ENCODE results near the gene AKNAD1. TPM values are rescaled to one million over a fixed set of nuclear protein-coding genes. Genes with fewer than 3 reads are reported as not detected.

AKNAD1 gene
- total RNA-seq, 1 donor from 2014 or later: 0.70 TPM

DNA sequence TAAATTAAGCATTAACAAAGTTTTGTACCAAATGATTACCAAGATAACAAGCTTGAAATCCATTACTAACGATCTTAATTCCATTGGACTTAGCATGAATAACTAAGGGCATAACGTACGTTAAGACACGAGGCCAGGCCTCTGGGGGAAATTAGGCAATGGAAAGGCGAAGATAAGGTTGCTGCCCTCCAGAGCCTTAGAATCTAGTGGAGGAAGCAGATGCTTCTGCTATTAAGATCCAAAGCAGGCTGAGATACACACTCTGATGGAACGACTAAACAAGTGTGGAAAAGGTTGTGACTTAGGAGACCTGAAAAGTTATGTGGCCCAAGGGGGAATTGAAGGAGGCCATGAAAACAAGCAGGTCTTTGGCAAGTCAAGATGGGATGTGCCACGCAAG is 6.0 kb downstream of the AKNAD1 start:
- no peak for TF ChIP-seq CTCF (IDR thresholded peaks at IDR 0.05)
- Mint-ChIP-seq H3K4me3 (ENCODE audit: unreplicated experiment) (no peak overlapping the region), H3K27ac (ENCODE audit: unreplicated experiment) (no peak overlapping the region), H3K4me1 (ENCODE audit: unreplicated experiment) (peaks cover 28% of the 10 kb centered on the region), H3K36me3 (ENCODE audit: unreplicated experiment) (no peaks in the 10 kb centered on the region), H3K9me3 (ENCODE audit: unreplicated experiment) (no peaks in the 10 kb centered on the region), H3K27me3 (ENCODE audit: unreplicated experiment) (no peaks in the 10 kb centered on the region)
- no peak for DNase-seq (ENCODE audit: extremely low spot score, unreplicated experiment)

DNA sequence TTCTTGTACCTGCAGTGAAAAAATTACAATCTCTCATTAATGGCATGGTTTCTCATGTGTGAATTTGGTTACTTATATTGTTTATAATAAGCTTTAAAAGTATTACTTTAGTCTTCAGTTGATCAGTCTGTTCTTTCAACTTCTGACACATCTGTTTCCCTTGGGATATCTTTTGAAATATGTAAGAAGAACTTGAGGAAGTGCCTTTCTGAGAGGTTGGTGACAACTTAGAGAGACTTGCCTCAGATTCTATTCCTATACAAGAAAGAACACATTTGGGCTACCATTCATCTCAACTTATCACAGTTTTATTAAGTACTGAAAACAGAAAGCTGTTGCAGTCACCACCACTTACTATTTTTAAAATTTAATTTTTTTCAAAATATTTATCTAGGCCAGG is 8.1 kb downstream of the AKNAD1 start:
- H3K9me3 Mint-ChIP-seq (ENCODE audit: unreplicated experiment): no peaks in the 10 kb centered on the region
- H3K36me3 Mint-ChIP-seq (ENCODE audit: unreplicated experiment): no peaks in the 10 kb centered on the region
- H3K27me3 Mint-ChIP-seq (ENCODE audit: unreplicated experiment): no peaks in the 10 kb centered on the region
- no peak for DNase-seq (ENCODE audit: extremely low spot score, unreplicated experiment)
- no peak overlapping the region for H3K27ac Mint-ChIP-seq (ENCODE audit: unreplicated experiment)
- TF ChIP-seq CTCF (IDR thresholded peaks at IDR 0.05): no peak
- H3K4me3 Mint-ChIP-seq (ENCODE audit: unreplicated experiment): no peak overlapping the region
- peaks cover 18% of the 10 kb centered on the region for H3K4me1 Mint-ChIP-seq (ENCODE audit: unreplicated experiment)

- H3K27ac Mint-ChIP-seq (ENCODE audit: unreplicated experiment): no peak overlapping the region
- peaks cover 14% of the 10 kb centered on the region for H3K4me1 Mint-ChIP-seq (ENCODE audit: unreplicated experiment)
- TF ChIP-seq CTCF (IDR thresholded peaks at IDR 0.05): no peak
- no peak overlapping the region for H3K4me3 Mint-ChIP-seq (ENCODE audit: unreplicated experiment)
- no peaks in the 10 kb centered on the region for H3K9me3 Mint-ChIP-seq (ENCODE audit: unreplicated experiment)
- DNase-seq (ENCODE audit: extremely low spot score, unreplicated experiment): no peak
- H3K36me3 Mint-ChIP-seq (ENCODE audit: unreplicated experiment): no peaks in the 10 kb centered on the region
- H3K27me3 Mint-ChIP-seq (ENCODE audit: unreplicated experiment): no peaks in the 10 kb centered on the region
Observed at GRCh38 chr1:108847494-108847893, 9.4 kb downstream of the AKNAD1 start.

GRCh38 chr1:108845991-108846390 is 10.9 kb downstream of the AKNAD1 start:
- H3K4me3 Mint-ChIP-seq (ENCODE audit: unreplicated experiment): no peak overlapping the region
- H3K36me3 Mint-ChIP-seq (ENCODE audit: unreplicated experiment): no peaks in the 10 kb centered on the region
- no peaks in the 10 kb centered on the region for H3K27me3 Mint-ChIP-seq (ENCODE audit: unreplicated experiment)
- H3K9me3 Mint-ChIP-seq (ENCODE audit: unreplicated experiment): no peaks in the 10 kb centered on the region
- peaks cover 9% of the 10 kb centered on the region for H3K4me1 Mint-ChIP-seq (ENCODE audit: unreplicated experiment)
- no peak overlapping the region for H3K27ac Mint-ChIP-seq (ENCODE audit: unreplicated experiment)
- TF ChIP-seq CTCF (IDR thresholded peaks at IDR 0.05): no peak
- no peak for DNase-seq (ENCODE audit: extremely low spot score, unreplicated experiment)

GRCh38 chr1:108845446-108845845 is 11.4 kb downstream of the AKNAD1 start:
- no peak overlapping the region for H3K4me3 Mint-ChIP-seq (ENCODE audit: unreplicated experiment)
- no peaks in the 10 kb centered on the region for H3K36me3 Mint-ChIP-seq (ENCODE audit: unreplicated experiment)
- H3K27ac Mint-ChIP-seq (ENCODE audit: unreplicated experiment): no peak overlapping the region
- no peaks in the 10 kb centered on the region for H3K9me3 Mint-ChIP-seq (ENCODE audit: unreplicated experiment)
- H3K4me1 Mint-ChIP-seq (ENCODE audit: unreplicated experiment): peaks cover 9% of the 10 kb centered on the region
- no peak for DNase-seq (ENCODE audit: extremely low spot score, unreplicated experiment)
- no peak for TF ChIP-seq CTCF (IDR thresholded peaks at IDR 0.05)
- H3K27me3 Mint-ChIP-seq (ENCODE audit: unreplicated experiment): no peaks in the 10 kb centered on the region
